Aorta (tissue), 5 donors: ENCODE measurements around the gene TMEM170A. TPM values are rescaled to one million over a fixed set of nuclear protein-coding genes. Genes with fewer than 3 reads are reported as not detected.
"Not testable (repeated sequence)": the region's sequence is repeated elsewhere in the genome, so short reads cannot be mapped to it uniquely, and the experiment has no call there.

Experiments
- ATAC-seq: fragments of 200-7000 bp; cut with Tn5 transposase; one replicate; pipeline ENCODE4 v1.9.1; 2022; ENCODE audit warnings: moderate library complexity; ENCODE audit not compliant: low FRiP score
- DNase-seq, 2 donors: peaks; one replicate each; pipeline ENCODE4 v3.0.0-alpha.2; 2020
- H3K27ac ChIP-seq, 2 donors: one replicate each; pipeline ENCODE4 v1.5.1; 2013; ENCODE audit warnings: low read length in 2 of 2, mild to moderate bottlenecking in 2 of 2, moderate library complexity in 2 of 2, control low read depth in 1 of 2, inconsistent platforms in 1 of 2, low read depth in 1 of 2
- H3K27me3 ChIP-seq, 2 donors: one replicate each; pipeline ENCODE4 v1.6.1; 2013; ENCODE audit warnings: control low read depth in 1 of 2, low read length in 1 of 2, mild to moderate bottlenecking in 1 of 2, moderate library complexity in 1 of 2; ENCODE audit not compliant: insufficient read depth in 2 of 2, control insufficient read depth in 1 of 2
- H3K36me3 ChIP-seq, 2 donors: one replicate each; pipeline ENCODE4 v1.6.1; 2013; ENCODE audit warnings: control low read depth in 1 of 2, low read length in 1 of 2, mild to moderate bottlenecking in 1 of 2; ENCODE audit not compliant: insufficient read depth in 2 of 2, control insufficient read depth in 1 of 2
- H3K4me1 ChIP-seq, 2 donors: one replicate each; pipeline ENCODE4 v1.6.1; 2013; ENCODE audit warnings: low read length in 2 of 2, control low read depth in 1 of 2, mild to moderate bottlenecking in 1 of 2, moderate library complexity in 1 of 2; ENCODE audit not compliant: insufficient read depth in 2 of 2, control insufficient read depth in 1 of 2
- H3K4me3 ChIP-seq, 2 donors: one replicate each; pipeline ENCODE4 v1.5.1; 2013; ENCODE audit warnings: low read length in 2 of 2, control low read depth in 1 of 2, mild to moderate bottlenecking in 1 of 2
- H3K9me3 ChIP-seq: one replicate; pipeline ENCODE4 v1.6.1; 2013; ENCODE audit warnings: mild to moderate bottlenecking, low read length; ENCODE audit not compliant: control insufficient read depth
- WGBS, 2 donors: extraction: QIAGEN DNeasy Blood & Tissue Kit; methylation state at CpG; one replicate each; pipeline ENCODE4 v1.1.7; 2013; 5-methylcytosine and 5-hydroxymethylcytosine counted together
- intact Hi-C, 2 donors: fragments of 100-400 bp; cut with DNase I; formaldehyde crosslinking; loops; one replicate each; pipeline versions ENCODE4 v1.14.2 to v1.15.0; 2022
- polyA plus RNA-seq, 2 donors: library from polyadenylated mRNA; stranded (reverse); fragments of 200-250 nt; gene quantifications; one replicate each; pipeline ENCODE4 v1.2.3, GENCODE V29; 2013
- total RNA-seq, 2 donors: library from RNA; stranded (reverse); fragmentation: NEBNext Ultra II Directional; extraction: Animal tissue kit (Norgen Biotek cat#: 25700); gene quantifications; one replicate each; pipeline ENCODE4 v1.2.1, GENCODE V29; 2021
- donor health status: healthy with polysubstance abuse.
- donor health status: Bipolar disorder and iron deficiency.
- donor health status: DM: no; HTN: no; CAD: no.
- donor health status: DM: no; HTN: no; CAD: no.
- donor health status: DM: yes; HTN: yes; CAD: no.

The TMEM170A gene
- total and polyA plus RNA-seq, 4 donors, result 4.2 to 21.5 (median 13.1) TPM

GRCh38 chr16:75446416-75446815 lies 18.1 kb downstream of the TMEM170A start:
- ATAC-seq, result no peak
- intact Hi-C loops, result no loop called here
- H3K36me3 ChIP-seq, result peaks cover 2 to 6% of the 10 kb centered on the region in 2 donors
- no peaks in the 10 kb centered on the region for H3K27me3 ChIP-seq
- no peak overlapping the region for H3K27ac ChIP-seq
- H3K4me1 ChIP-seq, result no peaks in the 10 kb centered on the region
- no peak overlapping the region for H3K4me3 ChIP-seq
- no peaks in the 10 kb centered on the region for H3K9me3 ChIP-seq
- no peak for DNase-seq

- DNase-seq (no peak), ATAC-seq (no peak)
- no peaks in the 10 kb centered on the region for H3K4me1 ChIP-seq
- intact Hi-C loops, result no loop called here
- no peaks in the 10 kb centered on the region for H3K36me3 ChIP-seq
- H3K27me3 ChIP-seq, result no peaks in the 10 kb centered on the region
- H3K9me3 ChIP-seq, result no peaks in the 10 kb centered on the region
- H3K4me3 ChIP-seq, result no peak overlapping the region
- WGBS, 2 donors, result 78 to 79% methylated on average over 5 of the region's 5 CpGs
- H3K27ac ChIP-seq, result no peak overlapping the region
Observed at GRCh38 chr16:75445298-75445697, 19.2 kb downstream of the TMEM170A start.

- WGBS, 2 donors, result 61 to 65% methylated on average over 3 of the region's 3 CpGs
Observed at GRCh38 chr16:75443298-75443697, 21.2 kb downstream of the TMEM170A start.

GRCh38 chr16:75433732-75434413 lies 30.6 kb downstream of the TMEM170A start:
- H3K9me3 ChIP-seq, result no peaks in the 10 kb centered on the region
- H3K4me3 ChIP-seq, result peak overlapping the region; percentile 77 to 90
- 1 to 3% methylated on average over 32 of the region's 32 CpGs for WGBS, 2 donors
- H3K27ac ChIP-seq, result peak overlapping the region; percentile 73 to 96
- peaks cover 0 to 3% of the 10 kb centered on the region in 2 donors for H3K4me1 ChIP-seq
- intact Hi-C loops, result loop anchor here in 1 of 2 donors (2.0 kb wide), 1 partner anchor 31 kb away; the partner anchor contains the start of gene TMEM170A
- ATAC-seq (peak; percentile 83), DNase-seq (peak in 1 of 2 donors; percentile 69)
- H3K36me3 ChIP-seq, result no peaks in the 10 kb centered on the region
- H3K27me3 ChIP-seq, result no peaks in the 10 kb centered on the region

More at GRCh38 chr16:75443298-75443697, 21.2 kb downstream of the TMEM170A start:
- Histone ChIP-seq H3K27me3 (no peaks in the 10 kb centered on the region), H3K4me3 (no peak overlapping the region), H3K36me3 (no peaks in the 10 kb centered on the region), H3K27ac (no peak overlapping the region), H3K9me3 (no peaks in the 10 kb centered on the region), H3K4me1 (no peaks in the 10 kb centered on the region)
- ATAC-seq (no peak), DNase-seq (no peak)
- intact Hi-C loops, result no loop called here

GRCh38 chr16:75432828-75433731 lies 31.4 kb downstream of the TMEM170A start, which contains the start of gene CFDP1:
CFDP1 (minus strand) TSS chr16:75433503; CDS start chr16:75433352, 151 bp downstream.
- Histone ChIP-seq H3K36me3 (no peaks in the 10 kb centered on the region), H3K4me3 (peak within 1 kb of the TSS; percentile 77 to 90), H3K9me3 (no peaks in the 10 kb centered on the region), H3K27ac (peak within 1 kb of the TSS; percentile 73 to 96), H3K27me3 (no peaks in the 10 kb centered on the region), H3K4me1 (peaks cover 0 to 3% of the 10 kb centered on the region in 2 donors)
- 0% methylated on average over 76 to 85 of the region's 85 CpGs for WGBS, 2 donors
- intact Hi-C loops, result loop anchor here in 1 of 2 donors (2.0 kb wide), 1 partner anchor 32 kb away; the partner anchor contains the start of gene TMEM170A
- DNase-seq (peak; percentile 98), ATAC-seq (peak; percentile 99)

GRCh38 chr16:75429621-75430403 lies 34.7 kb downstream of the TMEM170A start:
- DNase-seq (no peak), ATAC-seq (no peak)
- intact Hi-C loops, result no loop called here

GRCh38 chr16:75426524-75426923 lies 38.0 kb downstream of the TMEM170A start:
- H3K27me3 ChIP-seq, H3K4me3 ChIP-seq, intact Hi-C loops, H3K36me3 ChIP-seq, H3K4me1 ChIP-seq, H3K9me3 ChIP-seq, ATAC-seq: not testable (repeated sequence)
- WGBS, 2 donors, result 7 to 8% methylated on average over 2 of the region's 2 CpGs
- peak in 1 of 2 donors; percentile 56 for DNase-seq
- H3K27ac ChIP-seq, result peak overlapping the region in 1 of 2 donors; percentile 33

More at GRCh38 chr16:75429621-75430403, 34.7 kb downstream of the TMEM170A start:
- WGBS, 2 donors, result 91 to 92% methylated on average over 11 of the region's 11 CpGs
- H3K27me3 ChIP-seq, result no peaks in the 10 kb centered on the region
- no peak overlapping the region for H3K27ac ChIP-seq
- no peaks in the 10 kb centered on the region for H3K9me3 ChIP-seq
- no peak overlapping the region for H3K4me3 ChIP-seq
- H3K36me3 ChIP-seq, result no peaks in the 10 kb centered on the region
- H3K4me1 ChIP-seq, result peaks cover 0 to 3% of the 10 kb centered on the region in 2 donors

- H3K4me3 ChIP-seq, H3K36me3 ChIP-seq, DNase-seq, H3K27me3 ChIP-seq, ATAC-seq, intact Hi-C loops, H3K4me1 ChIP-seq, H3K9me3 ChIP-seq: not testable (repeated sequence)
- H3K27ac ChIP-seq, result peak overlapping the region in 1 of 2 donors; percentile 27
- WGBS, 2 donors, result 74 to 79% methylated on average over 18 of the region's 18 CpGs
Observed at GRCh38 chr16:75424105-75424762, 40.3 kb downstream of the TMEM170A start.
